CD4-positive, alpha-beta memory T cell (primary cell): ENCODE measurements around the gene ZSWIM1. TPM values are rescaled to one million over a fixed set of nuclear protein-coding genes. Genes with fewer than 3 reads are reported as not detected.
"Not testable (repeated sequence)": the region's sequence is repeated elsewhere in the genome, so short reads cannot be mapped to it uniquely, and the experiment has no call there.

Source experiments
- CTCF ChIA-PET: fragments of 350-600 bp; sonication (Branson Sonifier 250); formaldehyde crosslinking; loops from one replicate; lab custom pipeline; 2021; ENCODE audit warnings: inconsistent platforms; ENCODE audit not compliant: partially characterized antibody; lab: Charles Lee
- POLR2A ChIA-PET: fragments of 350-600 bp; sonication (Branson Sonifier 250); formaldehyde crosslinking; loops from one replicate; lab custom pipeline; 2021; ENCODE audit not compliant: partially characterized antibody; lab: Charles Lee
- DNase-seq, 5 donors: peaks; one replicate each; pipeline versions ENCODE4 v3.0.0 to v3.0.0-alpha.2; 2020 to 2022; ENCODE audit warnings: mixed read lengths in 1 of 5
- H3K27ac ChIP-seq: one replicate; pipeline ENCODE4 v1.7.0; 2013; ENCODE audit warnings: low read depth, low read length
- H3K27me3 ChIP-seq: 2 replicates; pipeline ENCODE4 v1.7.0; 2013; ENCODE audit warnings: mild to moderate bottlenecking, low read length, moderate library complexity; ENCODE audit not compliant: insufficient read depth
- H3K36me3 ChIP-seq: 2 replicates; pipeline ENCODE4 v1.7.0; 2013; ENCODE audit warnings: mild to moderate bottlenecking, low read length, moderate library complexity; ENCODE audit not compliant: insufficient read depth
- H3K4me1 ChIP-seq: 2 replicates; pipeline ENCODE4 v1.7.0; 2013; ENCODE audit warnings: mild to moderate bottlenecking, low read length, moderate library complexity; ENCODE audit not compliant: insufficient read depth
- H3K4me3 ChIP-seq, 2 donors: one replicate each; pipeline ENCODE4 v1.7.0; 2013; ENCODE audit warnings: low read length in 2 of 2, mild to moderate bottlenecking in 1 of 2
- H3K9me3 ChIP-seq, 2 donors: one replicate each; pipeline ENCODE4 v1.7.0; 2013; ENCODE audit warnings: low read length in 2 of 2, control low read depth in 1 of 2; ENCODE audit not compliant: control insufficient read depth in 1 of 2
- H3K27ac Mint-ChIP-seq, 7 donors: one replicate each; pipeline ENCODE4 v1.8.0; 2020 to 2021; ENCODE audit warnings: mixed read lengths in 7 of 7, mild to moderate bottlenecking in 6 of 7, inconsistent platforms in 3 of 7, moderate library complexity in 3 of 7
- H3K27me3 Mint-ChIP-seq, 2 donors: one replicate each; pipeline ENCODE4 v1.8.0; 2020 to 2021; ENCODE audit warnings: mixed read lengths in 2 of 2
- H3K36me3 Mint-ChIP-seq, 2 donors: one replicate each; pipeline ENCODE4 v1.8.0; 2020 to 2021; ENCODE audit warnings: mixed read lengths in 2 of 2, inconsistent platforms in 1 of 2, mild to moderate bottlenecking in 1 of 2
- H3K4me1 Mint-ChIP-seq, 4 donors: one replicate each; pipeline ENCODE4 v1.8.0; 2020 to 2021; ENCODE audit warnings: mixed read lengths in 4 of 4, mild to moderate bottlenecking in 1 of 4
- H3K4me3 Mint-ChIP-seq, 8 donors: one replicate each; pipeline ENCODE4 v1.8.0; 2020 to 2021; ENCODE audit warnings: mixed read lengths in 8 of 8, mild to moderate bottlenecking in 7 of 8, moderate library complexity in 6 of 8, inconsistent platforms in 3 of 8
- H3K9me3 Mint-ChIP-seq, 8 donors: one replicate each; pipeline ENCODE4 v1.8.0; 2020 to 2021; ENCODE audit warnings: mixed read lengths in 8 of 8, mild to moderate bottlenecking in 5 of 8, inconsistent platforms in 3 of 8, moderate library complexity in 1 of 8
- intact Hi-C: fragments of 100-400 bp; cut with micrococcal nuclease; formaldehyde crosslinking; loops from one replicate; pipeline ENCODE4 v1.15.1; 2023
- polyA plus RNA-seq, 2 donors: library from polyadenylated mRNA; unstranded; fragments of 300-500 nt; fragmentation: Illumina TruSeq; gene quantifications; one replicate each; pipeline ENCODE4 v1.2.3, GENCODE V29; 2021
- total RNA-seq, 2 experiments: library from RNA; stranded (reverse); gene quantifications; one replicate each; pipeline ENCODE4 v1.2.3, GENCODE V29; 2021

Gene ZSWIM1
- total and polyA plus RNA-seq, 4 experiments from 2014 or later, result 0.86 to 18.5 (median 13.4) TPM

GRCh38 chr20:45926731-45927070, 45.7 kb downstream of the ZSWIM1 start:
- intact Hi-C loops, result no loop called here
- H3K27me3 ChIP-seq, result no peaks in the 10 kb centered on the region
- no peak overlapping the region for H3K4me3 ChIP-seq
- POLR2A ChIA-PET, result interaction anchor here (0.7 to 2.5 kb wide), 3 partner anchors 8 to 22 kb away, joined by 3 to 13 read pairs (median 3); partner anchors contain the start of gene PCIF1
- H3K9me3 ChIP-seq, result no peaks in the 10 kb centered on the region
- Mint-ChIP-seq H3K27ac (no peak overlapping the region), H3K9me3 (no peaks in the 10 kb centered on the region), H3K27me3 (peaks cover under 1 to 2% of the 10 kb centered on the region in 2 donors), H3K4me3 (no peak overlapping the region), H3K36me3 (no peaks in the 10 kb centered on the region), H3K4me1 (peaks cover 0 to 4% (median 2%) of the 10 kb centered on the region in 4 donors)
- DNase-seq, result no peak
- peaks cover 4% of the 10 kb centered on the region for H3K4me1 ChIP-seq
- no peaks in the 10 kb centered on the region for H3K36me3 ChIP-seq
- CTCF ChIA-PET, result interaction anchor here (1.0 kb wide), 1 partner anchor 44 kb away, joined by 4 read pairs; no protein-coding TSS in a partner anchor
- no peak overlapping the region for H3K27ac ChIP-seq

- ChIA-PET CTCF (interaction anchor here (1.0 to 1.1 kb wide), 2 partner anchors 43 to 102 kb away, joined by 3 to 4 read pairs; no protein-coding TSS in a partner anchor), POLR2A (interaction anchor here (0.7 to 3.2 kb wide), 4 partner anchors 17 to 57 kb away, joined by 3 to 11 read pairs (median 4); partner anchors contain the start of genes CTSA and NEURL2)
- Mint-ChIP-seq H3K4me1 (peaks cover 0 to 4% (median 2%) of the 10 kb centered on the region in 4 donors), H3K4me3 (no peak overlapping the region), H3K9me3 (no peaks in the 10 kb centered on the region), H3K27ac (peak overlapping the region in 2 of 7 donors; percentile 24 to 68), H3K27me3 (no peaks in the 10 kb centered on the region), H3K36me3 (no peaks in the 10 kb centered on the region)
- Histone ChIP-seq H3K4me1 (peaks cover 4% of the 10 kb centered on the region), H3K27ac (no peak overlapping the region), H3K4me3 (no peak overlapping the region), H3K27me3 (no peaks in the 10 kb centered on the region), H3K9me3 (no peaks in the 10 kb centered on the region), H3K36me3 (no peaks in the 10 kb centered on the region)
- DNase-seq, result no peak
- intact Hi-C loops, result no loop called here
Observed at GRCh38 chr20:45927071-45927878, 46.2 kb downstream of the ZSWIM1 start.

GRCh38 chr20:45931680-45932079, 50.7 kb downstream of the ZSWIM1 start:
- H3K9me3 ChIP-seq, intact Hi-C loops, H3K4me3 Mint-ChIP-seq, H3K27me3 ChIP-seq, H3K9me3 Mint-ChIP-seq, H3K4me3 ChIP-seq, H3K27ac ChIP-seq, H3K27me3 Mint-ChIP-seq, H3K36me3 ChIP-seq, DNase-seq: not testable (repeated sequence)
- H3K36me3 Mint-ChIP-seq, result peaks cover 0 to 17% of the 10 kb centered on the region in 2 donors
- ChIA-PET CTCF (interaction anchor here (0.8 kb wide), 1 partner anchor 92 kb away, joined by 8 read pairs; no protein-coding TSS in a partner anchor), POLR2A (interaction anchor here (0.7 kb wide), 1 partner anchor 107 kb away, joined by 3 read pairs; no protein-coding TSS in a partner anchor)
- peak overlapping the region in 1 of 7 donors; percentile 18 for H3K27ac Mint-ChIP-seq
- peaks cover 16% of the 10 kb centered on the region for H3K4me1 ChIP-seq
- peaks cover 9 to 26% (median 17%) of the 10 kb centered on the region in 4 donors for H3K4me1 Mint-ChIP-seq

- Histone ChIP-seq H3K4me3 (peak overlapping the region; percentile 81 to 83), H3K9me3 (no peaks in the 10 kb centered on the region), H3K27me3 (no peaks in the 10 kb centered on the region), H3K4me1 (peaks cover 34% of the 10 kb centered on the region), H3K36me3 (peaks cover 19% of the 10 kb centered on the region), H3K27ac (peak overlapping the region; percentile 99)
- intact Hi-C loops, result loop anchor here (1.0 kb wide), 2 partner anchors 39 to 142 kb away; partner anchors contain the start of genes DNTTIP1, WFDC3 and ZNF335
- peak overlapping the region; percentile 96 to 98 (median 97) for H3K27ac Mint-ChIP-seq
- CTCF ChIA-PET, result interaction anchor here (0.7 to 8.7 kb wide), 18 partner anchors 9 to 134 kb away, joined by 3 to 91 read pairs (median 4); partner anchors contain the start of genes ACOT8, ZNF335, ZSWIM1 and ZSWIM3
- H3K4me3 Mint-ChIP-seq, result peak overlapping the region; percentile 95 to 98 (median 97)
- POLR2A ChIA-PET, result interaction anchor here (0.6 to 7.4 kb wide), 20 partner anchors 8 to 571 kb away, joined by 3 to 245 read pairs (median 16); partner anchors contain the start of genes ACOT8, CTSA, DNTTIP1 and NEURL2
- peaks cover 13 to 43% (median 29%) of the 10 kb centered on the region in 4 donors for H3K4me1 Mint-ChIP-seq
- H3K27me3 Mint-ChIP-seq, result no peaks in the 10 kb centered on the region
- DNase-seq, result peak; percentile 50 to 70 (median 56)
- peaks cover 13 to 31% of the 10 kb centered on the region in 2 donors for H3K36me3 Mint-ChIP-seq
- H3K9me3 Mint-ChIP-seq, result no peaks in the 10 kb centered on the region
Observed at GRCh38 chr20:45933266-45934045, 52.4 kb downstream of the ZSWIM1 start.

- Histone ChIP-seq H3K4me1 (peaks cover 35% of the 10 kb centered on the region), H3K9me3 (no peaks in the 10 kb centered on the region), H3K27me3 (no peaks in the 10 kb centered on the region), H3K36me3 (peaks cover 25% of the 10 kb centered on the region), H3K27ac (peak overlapping the region; percentile 99), H3K4me3 (peak overlapping the region; percentile 81 to 83)
- Mint-ChIP-seq H3K27me3 (no peaks in the 10 kb centered on the region), H3K27ac (peak overlapping the region; percentile 96 to 98 (median 97)), H3K9me3 (no peaks in the 10 kb centered on the region), H3K4me1 (peaks cover 13 to 43% (median 30%) of the 10 kb centered on the region in 4 donors), H3K36me3 (peaks cover 15 to 37% of the 10 kb centered on the region in 2 donors), H3K4me3 (peak overlapping the region; percentile 95 to 98 (median 97))
- DNase-seq, result peak in 1 of 5 donors; percentile 62
- POLR2A ChIA-PET, result interaction anchor here (0.8 to 7.4 kb wide), 33 partner anchors 9 to 571 kb away, joined by 3 to 245 read pairs (median 7); partner anchors contain the start of genes ACOT8, CTSA, DNTTIP1 and ELMO2
- CTCF ChIA-PET, result interaction anchor here (0.7 to 8.7 kb wide), 16 partner anchors 10 to 135 kb away, joined by 3 to 91 read pairs (median 4); partner anchors contain the start of genes ACOT8, ZNF335, ZSWIM1 and ZSWIM3
- intact Hi-C loops, result loop anchor here (1.0 kb wide), 2 partner anchors 38 to 143 kb away; partner anchors contain the start of genes DNTTIP1, WFDC3 and ZNF335
Observed at GRCh38 chr20:45934046-45934585, 53.1 kb downstream of the ZSWIM1 start.
